CD4-positive, alpha-beta T cell treated with Interleukin-6 for 4 hours (primary cell): ENCODE results near the gene UNC45A.

Source experiments
- DNase-seq: peaks from one replicate; pipeline ENCODE4 v3.0.0-alpha.2; 2020; ENCODE audit warnings: mixed read lengths

UNC45A gene

DNA sequence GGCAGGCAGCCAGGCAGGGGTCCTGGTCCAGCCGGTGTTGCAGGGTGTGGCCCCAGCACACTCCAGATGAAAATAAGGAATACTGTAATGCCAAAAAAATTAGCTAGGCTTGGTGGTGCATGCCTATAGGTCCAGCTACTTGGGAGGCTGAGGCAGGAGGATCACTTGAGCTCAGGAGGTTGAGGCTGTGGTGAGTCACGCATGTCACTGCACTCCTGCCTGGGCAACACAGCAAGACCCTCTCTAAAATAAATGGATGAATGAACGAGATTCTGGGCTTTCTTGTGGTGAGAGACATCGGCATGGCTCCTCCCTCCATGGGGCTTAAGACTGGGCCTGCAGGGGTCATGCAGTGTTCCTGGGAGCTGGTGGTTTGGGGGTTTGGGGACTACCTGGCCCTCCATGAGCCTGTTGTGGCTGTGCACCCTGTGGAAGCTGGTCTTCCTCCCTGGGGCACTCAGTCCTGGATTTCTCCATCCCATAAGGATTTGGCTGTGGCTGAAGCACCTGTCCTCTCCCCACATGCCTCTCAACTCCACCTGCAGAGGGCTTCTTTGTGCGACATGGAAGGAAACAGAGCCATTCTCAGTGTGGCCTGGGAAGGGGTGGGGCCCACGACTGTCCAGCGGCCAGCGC lies 12.0 kb downstream of the UNC45A start:
- DNase-seq, result no peak

GRCh38 chr15:90947577-90948357 lies 12.7 kb downstream of the UNC45A start:
- DNase-seq, result no peak

DNA sequence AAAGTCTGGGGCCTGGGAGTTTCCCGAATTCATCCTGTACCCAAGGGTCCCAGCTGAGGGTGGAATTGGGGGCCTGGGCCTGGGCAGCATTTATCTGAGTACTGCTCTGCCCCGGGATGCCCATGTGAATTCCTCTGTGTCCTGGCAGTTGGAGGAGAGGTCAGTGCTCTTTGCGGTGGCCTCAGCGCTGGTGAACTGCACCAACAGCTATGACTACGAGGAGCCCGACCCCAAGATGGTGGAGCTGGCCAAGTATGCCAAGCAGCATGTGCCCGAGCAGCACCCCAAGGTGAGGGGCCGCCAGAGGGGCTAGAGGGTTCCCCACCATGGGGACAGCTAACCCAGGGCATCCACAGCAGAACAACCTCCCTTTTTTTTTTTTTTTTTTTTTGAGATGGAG lies 13.4 kb downstream of the UNC45A start:
- no peak for DNase-seq

- DNase-seq, result no peak
These were observed 15.0 kb downstream of the UNC45A start for GRCh38 chr15:90949979-90950675.

- DNase-seq, result no peak
These were observed 15.6 kb downstream of the UNC45A start for GRCh38 chr15:90950676-90951075.

- DNase-seq, result no peak
These were observed 18.0 kb downstream of the UNC45A start for GRCh38 chr15:90952901-90953677.

DNA sequence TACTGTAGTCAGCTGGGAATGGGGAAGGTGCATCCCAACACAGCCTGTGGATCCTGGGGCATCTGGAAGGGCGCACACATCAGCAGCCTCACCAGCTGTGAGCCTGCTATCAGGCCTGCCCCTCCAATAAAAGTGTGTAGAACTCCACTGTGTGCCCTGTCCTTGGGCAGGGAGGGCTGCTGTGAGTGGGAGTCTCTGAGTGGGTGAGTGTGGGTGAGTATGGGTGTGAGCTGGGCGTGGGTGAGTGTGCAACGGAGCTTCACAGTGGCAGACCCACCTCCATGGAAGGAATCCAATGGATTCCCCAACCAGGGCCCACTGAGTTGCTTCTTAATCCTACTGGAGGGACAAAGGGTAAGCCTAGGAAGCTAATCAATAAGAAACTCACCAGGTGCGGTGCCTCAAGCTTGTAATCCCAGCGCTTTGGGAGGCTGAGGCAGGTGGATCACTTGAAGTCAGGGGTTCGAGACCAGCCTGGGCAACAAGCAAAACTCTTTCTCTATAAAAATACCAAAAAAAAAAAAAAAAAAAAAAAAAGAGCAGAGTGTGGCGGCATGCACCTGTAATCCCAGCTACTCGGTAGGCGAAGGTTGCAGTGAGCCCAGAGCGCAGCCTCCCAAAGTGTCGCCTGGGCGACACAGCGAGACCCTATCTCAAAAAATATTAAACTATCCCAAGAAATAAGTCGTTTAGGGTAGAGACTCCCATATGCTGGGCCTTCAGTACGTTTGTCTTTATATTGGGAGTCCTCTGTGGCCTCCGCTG lies 19.0 kb downstream of the UNC45A start:
- DNase-seq, result no peak

- peak; percentile 89 for DNase-seq
These were observed 19.9 kb downstream of the UNC45A start, which contains the start of gene RCCD1 for GRCh38 chr15:90954712-90955623. RCCD1 (plus strand) TSS chr15:90954884; CDS start chr15:90956735, 1,851 bp downstream.

DNA sequence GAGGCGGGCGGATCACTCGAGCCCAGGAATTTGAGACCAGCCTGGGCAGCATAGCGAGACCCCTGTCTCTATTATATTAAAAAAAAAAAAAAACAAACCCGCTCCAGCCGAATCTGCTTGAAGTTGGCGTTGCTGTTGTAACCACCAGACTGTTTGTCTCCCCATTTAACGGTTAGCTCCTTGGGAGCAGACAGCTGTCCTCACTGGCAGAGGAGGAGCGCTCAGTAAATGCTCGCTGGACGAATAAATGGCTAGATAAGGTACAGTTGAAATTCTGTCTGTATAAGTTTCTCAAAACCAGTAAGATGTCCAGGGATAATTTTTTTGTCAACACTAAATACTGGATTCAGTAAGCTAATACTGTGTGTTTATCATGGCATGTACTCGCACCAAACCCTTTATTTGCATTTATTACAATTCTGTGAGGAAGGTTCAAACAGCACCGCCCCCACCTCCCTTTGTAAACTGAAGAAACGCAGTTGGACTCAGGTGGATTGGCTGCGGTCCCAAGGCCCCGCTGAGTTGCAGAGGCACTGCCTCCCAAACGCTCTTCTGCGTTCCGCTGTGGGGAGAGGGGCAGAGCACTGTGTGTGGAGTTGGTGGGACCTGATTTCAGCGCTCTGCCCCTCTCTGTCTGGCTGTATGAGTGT lies 20.7 kb downstream of the UNC45A start:
- DNase-seq, result no peak

- DNase-seq, result peak; percentile 71
These were observed 21.4 kb downstream of the UNC45A start for GRCh38 chr15:90956274-90957030.

DNA sequence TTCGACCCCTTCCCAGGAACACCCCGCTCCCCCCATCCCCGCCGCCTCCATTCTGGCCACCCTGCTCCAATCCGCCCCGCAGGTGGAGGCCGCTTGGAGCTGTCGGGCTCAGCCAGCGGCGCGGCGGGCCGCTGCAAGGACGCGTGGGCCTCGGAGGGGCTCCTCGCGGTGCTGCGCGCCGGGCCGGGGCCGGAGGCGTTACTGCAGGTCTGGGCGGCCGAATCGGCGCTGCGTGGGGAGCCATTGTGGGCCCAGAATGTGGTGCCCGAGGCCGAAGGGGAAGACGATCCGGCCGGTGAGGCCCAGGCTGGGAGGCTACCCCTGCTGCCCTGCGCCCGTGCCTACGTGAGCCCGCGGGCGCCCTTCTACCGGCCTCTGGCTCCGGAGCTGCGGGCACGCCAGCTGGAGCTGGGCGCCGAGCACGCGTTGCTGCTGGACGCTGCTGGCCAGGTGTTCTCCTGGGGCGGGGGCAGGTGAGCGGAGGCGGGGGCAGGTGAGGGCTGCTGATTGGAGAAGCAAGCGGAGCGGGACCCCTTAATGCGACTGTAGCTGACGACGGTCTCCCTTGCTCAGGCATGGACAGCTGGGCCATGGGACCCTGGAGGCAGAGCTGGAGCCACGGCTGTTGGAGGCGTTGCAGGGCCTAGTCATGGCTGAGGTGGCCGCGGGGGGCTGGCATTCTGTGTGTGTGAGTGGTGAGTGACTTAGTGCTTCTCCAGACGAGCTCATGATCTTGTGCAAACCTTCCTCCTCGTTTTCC lies 22.1 kb downstream of the UNC45A start:
- no peak for DNase-seq

DNA sequence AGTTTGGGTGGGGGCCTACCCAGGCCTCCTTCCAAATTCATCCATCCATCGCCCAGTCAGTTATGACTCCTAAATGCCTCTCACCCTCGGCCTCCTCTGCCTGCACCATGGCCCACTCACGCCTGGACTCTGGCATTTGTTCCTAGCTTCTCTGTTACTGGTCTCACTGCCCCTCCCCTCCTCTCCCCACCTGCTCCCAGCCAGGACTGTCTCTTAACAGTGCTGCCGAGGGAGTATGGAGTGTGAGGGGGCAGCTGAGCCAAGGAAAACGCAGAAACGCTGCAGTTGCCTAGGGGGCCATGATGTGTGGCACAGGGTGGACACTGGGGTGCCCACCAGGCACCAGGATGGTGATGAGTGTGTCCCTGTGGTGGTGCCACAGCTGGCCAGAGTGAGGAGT lies 22.7 kb downstream of the UNC45A start:
- DNase-seq, result no peak

GRCh38 chr15:90959028-90959595 lies 24.0 kb downstream of the UNC45A start:
- no peak for DNase-seq

DNA sequence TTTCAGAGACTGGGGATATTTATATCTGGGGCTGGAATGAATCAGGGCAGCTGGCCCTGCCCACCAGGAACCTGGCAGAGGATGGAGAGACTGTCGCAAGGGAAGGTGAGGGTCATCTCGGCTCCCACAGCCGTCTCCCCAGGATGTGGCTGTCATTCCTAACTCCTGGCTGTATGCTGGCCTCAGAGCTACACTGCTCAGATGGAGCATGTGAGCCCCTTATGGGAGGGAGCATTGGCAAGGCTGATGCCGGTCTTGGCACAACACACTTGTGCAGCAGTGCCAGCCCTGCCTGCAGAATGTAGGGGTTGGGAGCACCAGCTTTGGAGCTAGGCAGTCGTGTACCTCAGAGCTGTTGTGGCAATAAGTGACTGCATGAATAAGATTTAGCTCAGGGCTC lies 24.8 kb downstream of the UNC45A start:
- no peak for DNase-seq

DNA sequence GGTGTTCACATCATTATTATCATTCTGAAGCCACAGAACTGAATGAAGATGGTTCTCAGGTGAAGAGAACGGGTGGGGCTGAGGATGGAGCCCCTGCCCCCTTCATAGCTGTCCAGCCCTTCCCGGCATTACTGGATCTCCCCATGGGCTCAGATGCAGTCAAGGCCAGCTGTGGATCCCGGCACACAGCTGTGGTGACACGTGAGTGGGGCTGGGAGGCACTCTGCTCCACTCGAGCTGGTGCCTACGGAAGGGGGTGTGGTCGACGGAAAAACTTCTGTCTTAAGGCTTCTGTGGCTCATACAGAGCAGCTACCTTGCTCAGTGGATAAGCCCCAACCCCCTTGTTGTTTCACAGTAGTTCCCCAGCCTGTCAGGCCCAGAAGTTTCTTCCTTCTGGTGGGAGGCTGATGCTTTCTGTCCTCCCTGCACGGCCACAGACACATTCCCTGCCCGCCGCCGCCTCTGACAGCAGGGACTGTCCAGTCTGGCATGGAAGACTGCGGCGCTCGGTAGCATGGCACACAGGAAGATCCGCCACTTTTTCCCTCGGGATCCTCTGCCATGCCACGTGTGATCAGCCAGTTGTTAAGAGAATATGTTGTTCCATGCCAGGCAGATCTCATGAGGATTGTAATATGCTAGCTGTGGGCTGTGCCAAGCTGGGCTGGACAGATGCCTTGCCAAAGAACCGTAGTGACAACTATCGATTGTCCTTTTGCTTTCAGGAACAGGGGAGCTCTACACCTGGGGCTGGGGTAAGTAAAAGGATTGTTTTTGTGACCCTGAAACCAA lies 25.4 kb downstream of the UNC45A start:
- DNase-seq, result no peak

- no peak for DNase-seq
These were observed 26.9 kb downstream of the UNC45A start for GRCh38 chr15:90962021-90962420.

- no peak for DNase-seq
These were observed 31.2 kb downstream of the UNC45A start for GRCh38 chr15:90966262-90966661.

DNA sequence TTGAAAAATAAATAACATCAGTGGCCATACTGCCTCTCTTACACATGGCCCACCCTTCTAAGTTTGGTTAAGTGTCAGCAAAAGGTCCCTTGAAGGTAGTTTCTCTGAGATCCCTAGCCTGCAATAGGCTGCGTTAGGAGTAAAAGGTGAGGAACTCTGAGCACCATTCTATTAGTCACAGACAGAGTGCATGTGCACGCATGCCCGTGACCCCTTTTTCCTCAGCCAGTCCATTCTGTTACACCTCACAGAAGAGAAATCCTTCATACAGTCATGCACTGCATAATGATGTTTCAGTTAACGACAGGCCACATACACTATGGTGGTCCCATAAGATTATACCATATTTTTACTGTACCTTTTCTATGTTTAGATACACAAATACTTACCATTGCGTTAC lies 32.1 kb downstream of the UNC45A start:
- DNase-seq, result no peak
